HG03045 (cell line): Measurements from ENCODE around the gene TNKS1BP1.
"Not testable (repeated sequence)": the region's sequence is repeated elsewhere in the genome, so short reads cannot be mapped to it uniquely, and the experiment has no call there.

Experiments used
- ATAC-seq: cut with Tn5 transposase; IDR thresholded peaks from one replicate; pipeline ENCODE4 v1.9.1; 2021; ENCODE audit warnings: mild to moderate bottlenecking, moderate library complexity; ENCODE audit not compliant: unreplicated experiment

The TNKS1BP1 gene, protein sequence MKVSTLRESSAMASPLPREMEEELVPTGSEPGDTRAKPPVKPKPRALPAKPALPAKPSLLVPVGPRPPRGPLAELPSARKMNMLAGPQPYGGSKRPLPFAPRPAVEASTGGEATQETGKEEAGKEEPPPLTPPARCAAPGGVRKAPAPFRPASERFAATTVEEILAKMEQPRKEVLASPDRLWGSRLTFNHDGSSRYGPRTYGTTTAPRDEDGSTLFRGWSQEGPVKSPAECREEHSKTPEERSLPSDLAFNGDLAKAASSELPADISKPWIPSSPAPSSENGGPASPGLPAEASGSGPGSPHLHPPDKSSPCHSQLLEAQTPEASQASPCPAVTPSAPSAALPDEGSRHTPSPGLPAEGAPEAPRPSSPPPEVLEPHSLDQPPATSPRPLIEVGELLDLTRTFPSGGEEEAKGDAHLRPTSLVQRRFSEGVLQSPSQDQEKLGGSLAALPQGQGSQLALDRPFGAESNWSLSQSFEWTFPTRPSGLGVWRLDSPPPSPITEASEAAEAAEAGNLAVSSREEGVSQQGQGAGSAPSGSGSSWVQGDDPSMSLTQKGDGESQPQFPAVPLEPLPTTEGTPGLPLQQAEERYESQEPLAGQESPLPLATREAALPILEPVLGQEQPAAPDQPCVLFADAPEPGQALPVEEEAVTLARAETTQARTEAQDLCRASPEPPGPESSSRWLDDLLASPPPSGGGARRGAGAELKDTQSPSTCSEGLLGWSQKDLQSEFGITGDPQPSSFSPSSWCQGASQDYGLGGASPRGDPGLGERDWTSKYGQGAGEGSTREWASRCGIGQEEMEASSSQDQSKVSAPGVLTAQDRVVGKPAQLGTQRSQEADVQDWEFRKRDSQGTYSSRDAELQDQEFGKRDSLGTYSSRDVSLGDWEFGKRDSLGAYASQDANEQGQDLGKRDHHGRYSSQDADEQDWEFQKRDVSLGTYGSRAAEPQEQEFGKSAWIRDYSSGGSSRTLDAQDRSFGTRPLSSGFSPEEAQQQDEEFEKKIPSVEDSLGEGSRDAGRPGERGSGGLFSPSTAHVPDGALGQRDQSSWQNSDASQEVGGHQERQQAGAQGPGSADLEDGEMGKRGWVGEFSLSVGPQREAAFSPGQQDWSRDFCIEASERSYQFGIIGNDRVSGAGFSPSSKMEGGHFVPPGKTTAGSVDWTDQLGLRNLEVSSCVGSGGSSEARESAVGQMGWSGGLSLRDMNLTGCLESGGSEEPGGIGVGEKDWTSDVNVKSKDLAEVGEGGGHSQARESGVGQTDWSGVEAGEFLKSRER (N-terminal part only)

DNA sequence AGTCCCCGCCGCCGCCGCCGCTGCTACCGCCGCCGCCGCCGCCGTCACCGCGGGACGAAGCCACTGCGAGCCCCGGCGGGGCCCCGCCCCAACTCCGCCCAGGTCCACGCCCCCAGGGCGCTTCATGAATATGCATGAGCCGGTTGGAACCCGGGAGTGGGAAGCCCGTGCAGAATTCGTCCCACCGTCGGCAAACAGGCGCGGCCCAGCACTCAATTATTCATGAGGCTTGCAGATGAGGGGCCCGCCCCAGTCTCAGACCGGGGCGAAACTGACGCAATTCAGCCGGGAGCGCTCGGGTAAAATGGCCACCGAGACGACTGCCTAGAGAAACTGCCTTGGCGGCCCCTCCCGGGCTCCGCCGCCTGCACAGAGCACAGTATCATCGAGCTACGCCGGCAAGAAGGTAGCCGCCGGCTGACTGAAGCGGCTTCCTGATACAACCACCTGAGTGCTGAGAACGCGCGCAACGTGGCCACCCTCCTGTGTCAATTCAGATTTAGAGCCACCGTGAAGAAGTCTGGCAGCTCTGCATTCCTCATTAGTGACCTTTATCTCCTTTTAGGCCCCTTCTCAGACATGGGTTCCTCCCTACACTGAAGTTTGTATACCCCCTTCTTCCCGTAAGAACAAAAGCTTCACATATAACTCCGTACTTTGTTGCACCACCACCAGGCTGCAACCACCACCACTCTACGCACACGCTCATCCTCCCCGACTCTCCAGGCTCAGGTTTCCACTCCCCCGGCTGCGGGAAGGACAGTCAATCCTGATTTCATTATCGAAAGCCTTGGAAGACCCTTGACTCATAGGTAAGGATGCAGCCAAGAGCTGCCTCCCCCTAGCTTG is at the start of gene TNKS1BP1:
Gene TNKS1BP1 (minus strand): TSS at position 67 of the 849 bp plus-strand sequence. CDS start 3,067 bp downstream, outside the sequence.
- ATAC-seq: peak; percentile 93

DNA sequence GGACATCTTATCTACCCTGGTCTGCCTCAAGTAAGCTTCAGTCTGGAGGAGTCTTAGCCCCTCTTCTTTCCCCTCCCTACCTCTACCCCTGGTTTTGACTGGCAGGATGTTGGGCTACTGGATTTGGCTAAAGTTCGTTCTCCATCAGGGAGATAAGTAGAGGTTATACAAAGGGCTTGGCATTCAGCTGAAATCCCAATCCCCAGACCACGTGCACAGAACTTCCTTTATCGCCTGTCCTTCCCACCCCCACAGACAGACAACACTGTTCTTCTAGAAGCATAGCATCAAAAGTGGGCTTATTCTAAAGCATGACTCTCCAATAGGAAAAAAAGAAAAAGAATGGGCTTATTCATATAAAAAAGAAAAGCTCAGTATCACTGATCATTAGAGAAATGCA is 48.4 kb upstream of the TNKS1BP1 start:
- no peak for ATAC-seq

DNA sequence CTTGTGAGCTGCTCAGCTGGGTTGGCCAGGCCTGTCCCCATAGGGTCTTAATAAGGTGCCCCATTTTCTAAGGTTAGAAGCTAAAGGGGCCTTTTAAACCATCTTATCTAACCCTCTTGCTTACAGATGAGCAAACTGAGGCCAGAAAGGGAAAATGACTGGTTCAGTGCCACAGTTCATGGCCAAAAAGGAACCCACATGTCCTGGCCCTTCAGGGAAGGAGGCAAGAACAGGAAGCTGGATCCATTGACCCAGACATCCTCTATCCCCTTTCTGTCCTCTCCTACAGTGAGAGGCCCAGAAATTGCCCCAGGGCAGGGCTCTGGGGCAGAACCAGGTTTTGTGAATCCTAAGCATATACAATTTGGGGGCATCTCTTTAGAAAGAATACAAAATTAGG is 46.2 kb upstream of the TNKS1BP1 start:
- ATAC-seq: no peak

DNA sequence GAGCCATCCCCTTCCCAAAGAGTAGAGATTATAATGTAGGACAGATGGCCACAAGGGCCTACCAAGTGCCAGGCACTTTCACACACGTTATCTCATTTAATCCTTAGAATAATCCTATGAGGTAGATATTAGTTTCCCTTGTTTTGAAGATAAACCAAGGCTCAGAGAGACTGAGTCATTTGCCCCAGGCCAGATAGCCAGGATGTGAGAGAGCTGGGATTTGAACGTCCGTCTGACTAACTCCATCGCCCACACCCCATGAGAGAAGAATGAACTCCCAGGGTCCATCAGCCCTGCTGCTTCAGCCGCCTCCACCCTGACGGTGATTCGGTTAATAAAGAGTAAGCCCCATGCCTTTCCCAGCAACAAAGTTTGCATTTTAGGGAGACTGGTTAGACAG is 45.5 kb upstream of the TNKS1BP1 start:
- ATAC-seq: no peak

DNA sequence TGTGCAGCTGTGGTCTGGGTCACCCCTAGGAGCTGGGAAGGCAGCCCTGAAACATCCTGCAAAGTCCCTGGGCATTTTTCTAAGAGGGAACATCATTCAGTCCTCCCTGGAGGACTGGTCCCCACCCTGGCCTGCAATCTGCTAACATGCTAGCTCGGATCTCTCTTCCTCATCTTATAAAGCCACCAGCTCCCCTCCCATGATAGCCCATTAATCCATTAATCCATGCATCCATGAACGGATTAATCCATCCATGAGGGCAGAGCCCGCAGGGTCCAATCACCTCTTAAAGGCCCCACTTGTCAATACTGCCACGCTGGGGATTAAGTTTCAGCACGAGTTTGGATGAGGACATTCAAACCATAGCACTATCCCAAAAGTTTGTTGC is 44.1 kb upstream of the TNKS1BP1 start:
- no peak for ATAC-seq

DNA sequence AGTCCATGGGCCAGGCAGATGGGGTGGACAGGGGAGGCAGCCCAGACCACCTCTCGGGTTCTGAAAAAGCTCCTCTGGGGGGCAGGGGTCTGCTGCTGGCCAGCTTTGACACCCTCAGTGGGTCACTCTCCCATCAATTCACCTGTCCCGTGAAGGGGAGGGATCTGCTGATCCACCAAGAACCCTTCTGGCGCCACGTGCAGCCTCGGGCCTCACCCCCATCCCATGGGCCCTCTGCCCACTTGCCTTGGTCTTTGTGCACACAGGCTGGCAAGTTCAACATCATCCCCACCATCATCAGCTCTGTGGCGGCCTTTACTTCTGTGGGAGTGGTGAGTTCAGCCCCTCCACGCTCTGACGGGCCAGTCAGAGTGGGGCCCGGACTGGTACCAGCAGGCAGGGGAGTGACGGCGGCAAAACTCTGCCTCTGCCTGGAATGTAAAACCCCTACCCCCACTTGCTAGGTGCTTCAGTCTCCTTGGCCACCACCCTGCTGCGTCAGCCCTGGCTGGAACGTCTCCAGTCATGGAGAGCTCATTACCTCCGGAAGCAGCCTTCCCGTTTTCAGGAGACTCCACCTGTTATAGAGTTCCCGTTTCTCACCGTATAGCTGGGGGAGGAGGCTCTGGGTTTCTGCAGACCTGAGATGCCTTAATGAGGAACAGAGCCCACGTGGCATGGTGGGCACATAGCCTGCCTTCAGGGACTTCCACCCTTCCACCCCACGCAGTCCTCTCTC is 43.5 kb upstream of the TNKS1BP1 start:
- ATAC-seq: no peak

DNA sequence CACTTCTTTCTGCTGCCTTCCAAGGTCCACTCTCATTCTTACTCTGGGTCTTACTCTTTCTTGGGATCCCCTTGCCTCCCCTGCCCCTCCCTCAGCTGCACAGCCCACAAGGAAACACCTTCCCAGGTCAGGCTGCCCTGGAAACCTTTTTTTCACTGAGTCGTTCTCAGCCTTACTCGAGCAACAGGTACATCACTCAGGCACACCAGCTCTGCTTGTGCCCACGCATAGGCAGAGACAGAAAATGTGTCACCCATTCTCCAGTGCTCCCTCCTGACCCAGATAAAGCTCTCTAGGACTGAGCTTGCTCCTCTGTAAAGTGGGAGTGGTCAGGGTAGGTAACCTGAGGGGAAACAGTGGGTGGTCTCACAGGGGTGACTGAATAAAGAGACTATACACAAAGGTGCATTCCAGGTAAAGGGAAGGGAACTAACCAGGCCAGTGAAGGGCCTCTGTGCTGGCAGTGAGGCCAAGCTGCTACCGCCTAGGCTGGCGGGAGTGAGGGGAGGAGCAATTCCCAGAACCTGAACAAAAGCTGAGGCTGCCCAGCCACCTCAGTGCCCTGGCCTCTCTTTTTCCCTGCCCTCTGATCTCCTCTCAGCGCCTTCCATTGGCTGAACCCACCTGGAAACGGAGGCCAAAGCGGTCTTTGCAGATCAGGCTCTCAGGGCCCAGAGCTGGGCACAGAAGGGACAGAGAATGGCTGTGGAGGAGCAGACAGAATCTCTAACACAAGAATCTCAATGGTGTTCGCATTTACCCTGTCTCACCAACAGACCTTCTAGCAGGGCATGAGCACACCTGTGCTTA is 40.3 kb upstream of the TNKS1BP1 start:
- ATAC-seq: no peak

DNA sequence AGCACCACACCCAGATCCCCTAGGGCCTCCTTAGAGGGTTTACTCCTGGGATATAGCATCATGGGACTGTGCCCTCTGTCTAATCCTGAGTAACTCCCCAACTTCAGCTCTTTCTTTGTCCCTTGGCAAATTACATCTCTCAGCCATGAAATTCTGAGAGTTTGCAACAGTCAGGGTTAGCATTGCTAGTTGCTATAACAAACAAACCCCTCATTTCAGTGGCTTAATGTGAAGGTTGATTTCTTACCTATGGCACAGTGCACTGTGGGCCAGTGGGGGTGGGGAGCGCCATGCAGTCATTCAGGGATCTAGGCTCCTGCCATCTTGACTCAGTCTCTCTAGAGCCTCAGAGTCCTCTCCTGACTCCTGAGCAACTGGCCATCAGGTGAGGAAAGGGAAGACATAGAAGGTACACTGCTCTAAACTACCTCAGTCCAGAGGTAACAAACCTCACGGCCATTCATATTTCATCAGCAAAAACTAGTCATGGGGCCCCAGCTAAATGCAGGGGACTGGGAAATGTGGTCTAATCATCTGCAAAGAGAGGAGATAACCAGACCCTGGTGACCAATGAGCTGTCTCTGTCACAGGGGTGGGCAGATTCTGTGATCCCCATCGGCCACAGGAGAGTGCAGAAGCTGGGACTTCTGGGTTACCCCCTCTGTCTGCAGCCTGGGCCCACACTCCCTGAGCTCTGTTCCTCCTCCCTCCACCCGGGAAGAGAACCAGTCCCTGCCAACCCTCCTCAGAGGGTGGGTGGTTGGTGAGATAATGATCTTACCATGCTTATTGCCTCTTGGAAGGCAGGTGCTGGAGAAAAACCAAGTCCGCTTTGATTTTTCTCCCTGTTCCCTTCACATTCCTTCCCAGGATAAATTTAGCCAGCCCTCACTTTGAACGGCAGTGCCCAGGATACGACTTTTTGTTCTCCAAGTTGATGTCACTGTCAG is 38.7 kb upstream of the TNKS1BP1 start:
- no peak for ATAC-seq

DNA sequence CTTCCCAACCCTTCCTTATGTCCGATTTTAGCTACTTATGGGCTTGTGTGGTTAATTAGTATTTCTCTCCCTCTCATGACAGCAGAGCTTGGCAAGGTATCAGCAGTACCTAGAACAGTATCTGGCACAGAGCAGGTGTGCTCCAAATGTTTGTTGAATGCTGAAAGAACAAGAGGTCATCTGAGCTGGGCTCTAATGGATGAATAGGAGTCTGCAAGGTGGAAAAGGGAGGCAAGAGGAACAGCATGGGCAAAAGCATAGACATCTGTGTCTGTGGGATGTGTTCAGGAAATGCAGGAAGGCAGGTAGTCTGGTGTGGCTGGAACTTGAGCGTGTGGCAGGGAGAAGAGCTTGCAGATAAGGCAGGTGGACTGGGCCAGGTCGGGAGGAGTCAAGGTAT is 37.2 kb upstream of the TNKS1BP1 start:
- no peak for ATAC-seq

DNA sequence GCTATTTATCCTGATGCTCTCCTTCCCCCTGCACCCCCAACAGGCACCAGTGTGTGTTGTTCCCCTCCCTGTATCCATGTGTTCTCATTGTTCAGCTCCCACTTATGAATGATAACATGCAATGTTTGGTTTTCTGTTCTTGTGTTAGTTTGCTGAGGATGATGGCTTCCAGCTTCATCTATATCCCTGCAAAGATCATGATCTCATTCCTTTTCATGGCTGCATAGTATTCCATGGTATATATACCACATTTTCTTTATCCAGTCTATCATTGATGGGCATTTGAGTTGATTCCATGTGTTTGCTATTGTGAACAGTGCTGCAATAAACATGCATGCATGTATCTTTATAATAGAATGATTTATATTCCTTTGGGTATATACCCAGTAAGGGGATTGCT is 36.7 kb upstream of the TNKS1BP1 start:
- not testable (repeated sequence) for ATAC-seq

DNA sequence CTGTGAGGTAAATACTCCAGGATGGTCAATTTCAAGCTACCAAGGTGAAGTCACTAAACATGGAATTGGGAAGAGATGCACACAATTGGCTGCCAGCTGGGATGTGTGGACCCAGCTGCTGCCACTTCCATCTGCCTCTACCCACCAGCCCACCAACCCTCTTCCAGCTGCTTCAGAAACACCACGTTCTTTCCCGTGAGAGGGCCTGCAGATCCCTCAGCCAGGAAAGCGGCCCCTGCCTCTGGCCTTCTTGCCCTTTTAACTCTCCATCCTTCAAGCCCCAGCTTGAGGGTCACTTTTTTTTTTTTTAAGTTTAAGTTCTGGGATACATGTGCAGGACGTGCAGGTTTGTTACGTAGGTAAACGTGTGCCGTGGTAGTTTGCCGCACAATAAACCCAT is 36.2 kb upstream of the TNKS1BP1 start:
- no peak for ATAC-seq

DNA sequence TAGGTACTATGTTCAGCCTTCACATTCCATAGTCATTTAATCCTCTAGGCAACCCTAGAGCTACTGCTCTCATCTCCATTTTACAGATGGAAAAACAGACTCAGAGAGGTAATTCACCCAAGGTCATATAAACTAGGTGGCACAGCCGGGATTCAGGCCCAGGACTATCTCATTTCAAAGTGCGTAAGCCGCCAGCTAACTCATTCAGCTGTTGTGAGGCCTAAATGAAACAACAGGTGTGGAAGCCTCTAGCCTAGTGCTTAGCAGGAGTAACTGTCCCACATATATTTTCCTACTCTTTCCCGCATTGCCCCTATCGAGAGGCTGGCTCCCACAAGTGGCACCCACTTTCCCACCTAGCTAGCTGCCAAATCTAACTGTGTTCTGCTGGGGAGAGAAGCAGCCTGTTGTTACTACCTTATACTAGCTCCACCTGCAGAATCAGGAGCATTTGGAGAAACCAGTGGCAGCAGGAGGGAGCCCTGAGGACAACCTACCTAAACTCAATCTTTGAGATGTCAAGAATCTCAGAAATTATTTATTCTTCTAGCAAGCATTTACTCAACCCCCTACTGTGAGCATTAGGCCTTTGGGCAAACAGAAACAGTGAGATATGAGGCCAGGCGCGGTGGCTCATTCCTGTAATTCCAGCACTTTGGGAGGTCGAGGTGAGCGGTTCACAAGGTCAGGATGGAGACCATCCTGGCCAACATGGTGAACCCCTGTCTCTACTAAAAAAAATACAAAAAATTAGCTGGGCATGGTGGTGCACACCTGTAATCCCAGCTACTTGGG is 35.3 kb upstream of the TNKS1BP1 start:
- ATAC-seq: no peak

DNA sequence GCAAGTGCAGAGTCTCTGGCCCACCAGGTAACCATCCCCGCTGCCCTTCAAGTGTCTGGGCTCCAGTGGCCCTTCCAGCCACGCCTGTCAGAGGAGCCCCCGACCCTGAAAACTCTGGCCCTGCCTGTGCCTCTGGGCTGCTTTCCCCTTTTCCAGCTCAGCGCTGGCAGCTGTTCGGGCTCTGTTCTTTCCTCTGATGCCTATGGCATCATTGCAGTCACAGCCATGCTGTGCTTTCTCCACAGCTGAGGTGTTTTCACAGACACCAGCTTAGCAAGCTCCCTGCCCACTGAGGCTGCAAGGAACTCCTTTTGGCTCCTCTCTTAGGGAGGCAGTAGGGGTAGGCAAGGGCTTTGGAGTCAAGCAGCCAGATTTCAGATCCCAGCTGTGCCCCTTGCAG is 34.6 kb upstream of the TNKS1BP1 start:
- no peak for ATAC-seq

DNA sequence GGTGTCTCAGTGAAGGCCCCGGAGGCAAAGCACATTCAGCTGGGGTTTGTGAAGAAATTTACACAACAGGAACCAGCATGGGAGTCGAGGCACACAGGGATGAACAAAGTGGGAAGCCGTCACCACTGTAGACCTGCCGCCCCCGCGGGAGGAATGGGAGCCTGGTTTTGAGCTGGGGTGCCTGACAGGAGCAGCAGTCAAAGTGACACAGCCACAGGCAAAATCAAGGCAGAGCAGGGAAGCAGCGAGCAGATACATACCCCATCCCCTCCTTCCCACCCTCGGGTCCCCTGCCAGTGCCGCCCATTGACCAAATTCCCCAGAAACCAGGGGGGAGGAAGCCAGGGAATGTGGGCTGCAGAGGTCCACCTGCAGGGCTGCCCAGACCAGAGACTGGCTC is 34.2 kb upstream of the TNKS1BP1 start:
- ATAC-seq: no peak

DNA sequence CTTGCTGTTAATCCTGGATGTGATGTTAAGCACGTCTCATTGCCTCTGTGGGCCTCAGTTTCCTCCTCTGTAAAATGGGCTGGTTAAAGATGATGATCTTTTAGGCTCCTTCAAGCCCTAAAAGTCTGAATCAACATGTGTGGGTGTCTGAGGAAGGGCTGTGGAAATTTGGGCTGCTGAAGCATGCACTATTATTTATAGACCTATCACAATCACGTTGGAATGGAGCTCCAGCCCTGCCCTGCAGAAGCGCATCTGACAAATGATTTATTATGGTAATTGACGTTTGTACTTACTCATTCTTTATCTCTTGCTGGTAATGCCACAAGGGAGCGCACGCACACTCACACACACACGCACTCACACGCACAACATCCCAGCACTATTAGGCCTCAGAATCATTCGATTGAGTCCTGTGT is 33.8 kb upstream of the TNKS1BP1 start:
- ATAC-seq: no peak

DNA sequence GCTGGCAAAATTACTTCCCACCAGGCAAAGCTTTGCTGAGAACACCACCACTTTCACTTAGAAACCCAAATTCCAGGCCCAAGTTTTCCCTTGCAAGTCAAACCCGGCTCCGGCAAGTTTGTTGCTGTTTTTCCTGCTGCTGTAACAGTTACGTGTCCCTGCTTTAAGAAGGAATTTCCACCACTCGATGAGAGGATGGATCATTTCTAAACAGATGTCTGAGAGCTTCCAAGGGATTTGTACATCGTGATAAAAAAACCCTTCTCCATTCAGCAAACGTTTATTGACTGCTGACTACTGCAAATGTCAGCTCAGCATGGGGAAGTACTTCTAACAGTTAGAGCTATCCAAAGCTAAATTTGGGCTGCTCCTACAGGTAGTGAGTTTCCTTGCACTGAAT is 33.1 kb upstream of the TNKS1BP1 start:
- no peak for ATAC-seq

DNA sequence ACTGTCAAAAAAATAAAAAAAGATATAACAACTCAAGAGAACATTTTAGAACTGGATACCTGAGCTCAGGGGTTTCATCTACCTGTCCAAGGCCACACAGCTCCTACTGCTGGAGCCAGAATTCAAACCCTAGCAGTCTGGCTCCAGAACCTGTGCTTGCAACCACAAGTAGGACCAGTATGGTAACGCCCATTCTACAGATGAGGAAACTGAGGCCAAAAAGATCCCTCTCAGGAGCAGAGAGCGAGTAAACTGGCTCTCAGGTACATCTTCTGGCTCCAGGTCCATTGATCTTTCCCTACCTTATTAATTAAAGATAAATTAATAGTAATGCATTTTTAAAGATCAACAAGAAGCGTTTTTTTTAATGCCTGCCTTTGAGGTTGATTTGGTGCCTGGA is 32.6 kb upstream of the TNKS1BP1 start:
- ATAC-seq: no peak
